ENCODE data around the gene RAX2.
"Not testable (repeated sequence)": the region's sequence is repeated elsewhere in the genome, so short reads cannot be mapped to it uniquely, and the experiment has no call there.

DNA sequence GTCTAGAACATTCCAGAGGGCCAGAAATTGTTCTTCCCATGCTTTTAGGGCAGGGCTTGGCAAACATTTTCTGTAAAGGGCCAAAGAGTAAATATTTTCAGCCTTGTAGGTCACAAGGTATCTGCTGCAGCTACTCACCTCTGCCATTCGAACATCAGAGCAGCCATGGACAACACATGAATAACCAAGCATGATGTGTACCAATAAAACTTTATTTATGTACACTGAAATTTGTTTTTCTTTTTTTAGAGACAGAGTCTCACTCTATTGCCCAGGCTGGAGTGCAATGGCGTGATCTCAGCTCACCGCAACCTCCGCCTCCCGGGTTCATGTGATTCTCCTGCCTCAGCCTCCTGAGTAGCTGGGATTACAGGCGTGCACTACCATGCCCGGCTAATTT is 14.3 kb downstream of the RAX2 start:
- TF ChIP-seq ZFX (IDR thresholded peaks at IDR 0.05): not testable (repeated sequence)
- TF ChIP-seq, protein P1, sequence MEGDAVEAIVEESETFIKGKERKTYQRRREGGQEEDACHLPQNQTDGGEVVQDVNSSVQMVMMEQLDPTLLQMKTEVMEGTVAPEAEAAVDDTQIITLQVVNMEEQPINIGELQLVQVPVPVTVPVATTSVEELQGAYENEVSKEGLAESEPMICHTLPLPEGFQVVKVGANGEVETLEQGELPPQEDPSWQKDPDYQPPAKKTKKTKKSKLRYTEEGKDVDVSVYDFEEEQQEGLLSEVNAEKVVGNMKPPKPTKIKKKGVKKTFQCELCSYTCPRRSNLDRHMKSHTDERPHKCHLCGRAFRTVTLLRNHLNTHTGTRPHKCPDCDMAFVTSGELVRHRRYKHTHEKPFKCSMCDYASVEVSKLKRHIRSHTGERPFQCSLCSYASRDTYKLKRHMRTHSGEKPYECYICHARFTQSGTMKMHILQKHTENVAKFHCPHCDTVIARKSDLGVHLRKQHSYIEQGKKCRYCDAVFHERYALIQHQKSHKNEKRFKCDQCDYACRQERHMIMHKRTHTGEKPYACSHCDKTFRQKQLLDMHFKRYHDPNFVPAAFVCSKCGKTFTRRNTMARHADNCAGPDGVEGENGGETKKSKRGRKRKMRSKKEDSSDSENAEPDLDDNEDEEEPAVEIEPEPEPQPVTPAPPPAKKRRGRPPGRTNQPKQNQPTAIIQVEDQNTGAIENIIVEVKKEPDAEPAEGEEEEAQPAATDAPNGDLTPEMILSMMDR (conservative IDR thresholded peaks at IDR 0.05): not testable (repeated sequence)
